ENCODE data around the gene DNAAF3.
A peak's percentile ranks its signal among the peaks of the same experiment; 100 is the strongest.
"Not testable (repeated sequence)": the region's sequence is repeated elsewhere in the genome, so short reads cannot be mapped to it uniquely, and the experiment has no call there.

The DNAAF3 gene

DNA sequence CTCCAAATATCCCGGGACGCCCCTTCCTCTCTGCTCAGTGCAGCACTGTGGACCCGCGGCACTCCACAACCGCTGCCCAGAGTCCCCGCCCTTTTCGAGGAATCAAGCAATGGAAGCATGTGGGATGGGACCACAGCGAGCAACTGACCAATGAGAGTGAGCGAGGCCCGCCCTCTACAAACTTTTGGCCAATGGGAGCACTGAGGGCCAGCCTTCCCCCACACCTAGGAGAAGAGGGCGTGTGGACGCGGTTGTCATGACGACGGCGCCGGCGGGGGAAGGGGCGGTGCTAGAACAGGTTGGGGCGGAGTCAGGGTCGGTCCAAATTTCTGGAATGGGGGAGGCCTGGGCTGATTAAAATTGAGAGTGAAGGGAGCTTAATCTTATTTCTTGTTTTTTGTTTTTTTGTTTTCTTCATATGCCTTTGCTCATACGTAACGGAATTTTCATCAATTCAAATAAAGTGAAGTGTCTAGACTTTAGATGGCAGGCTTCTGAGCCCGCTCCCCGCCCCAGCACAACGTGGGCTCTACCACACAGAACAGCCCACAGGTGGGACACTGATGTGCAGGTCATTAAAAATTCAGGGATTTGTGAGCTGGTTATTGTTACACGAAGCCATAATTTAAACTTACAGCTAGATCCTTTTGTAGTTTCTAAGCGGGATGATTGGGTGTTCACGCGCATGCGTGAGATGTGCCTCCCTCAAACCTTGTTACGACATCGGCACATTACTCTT, at the start of gene DNAAF3:
Gene DNAAF3 (minus strand): TSS at position 84 of the 739 bp plus-strand sequence. CDS start 200 bp downstream, outside the sequence.
- peak in 1 of 2 donors; percentile 41 for DNase-seq (ENCODE audit: low read depth in 2 of 2)

DNA sequence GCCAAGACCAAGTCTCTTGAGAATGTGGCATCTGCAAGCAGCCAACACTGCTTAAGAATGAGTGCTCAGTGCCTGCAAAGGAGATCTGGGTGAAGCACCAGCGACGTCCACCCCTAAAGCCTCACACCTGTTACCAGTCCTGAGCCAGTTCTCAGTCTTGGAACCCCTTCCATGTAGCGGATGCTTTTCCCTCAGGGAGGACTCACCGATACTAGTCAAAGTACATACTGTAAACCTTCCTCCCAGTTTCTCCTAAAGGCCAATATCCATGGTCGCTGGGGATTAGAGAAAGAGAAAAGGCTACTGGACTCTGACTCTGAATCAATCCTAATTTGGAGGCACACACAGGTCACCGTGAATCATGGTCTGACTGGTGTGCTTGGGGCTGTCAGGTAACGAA, 47.1 kb upstream of the DNAAF3 start:
- DNase-seq (ENCODE audit: low read depth in 2 of 2) = no peak

DNA sequence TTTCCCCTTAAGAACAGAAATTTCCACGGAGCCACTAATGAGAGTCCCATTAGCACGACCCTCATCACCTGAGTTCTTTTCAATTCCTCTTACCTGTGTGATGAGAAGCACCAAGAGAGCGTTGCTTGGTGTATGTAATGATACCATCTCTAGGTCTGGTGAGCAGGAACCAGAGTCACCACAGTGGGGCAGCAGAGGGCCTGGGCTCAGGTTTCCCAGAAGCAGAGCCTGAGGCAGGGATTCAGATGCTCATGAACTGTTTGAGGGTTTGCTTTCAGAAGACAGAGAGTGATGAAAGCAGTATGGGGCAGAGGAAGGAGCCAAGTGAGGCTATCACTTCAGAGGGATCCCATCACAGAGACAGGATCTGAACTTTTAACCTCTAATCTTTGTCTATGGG, 46.0 kb upstream of the DNAAF3 start:
- DNase-seq (ENCODE audit: low read depth in 2 of 2) = no peak

DNA sequence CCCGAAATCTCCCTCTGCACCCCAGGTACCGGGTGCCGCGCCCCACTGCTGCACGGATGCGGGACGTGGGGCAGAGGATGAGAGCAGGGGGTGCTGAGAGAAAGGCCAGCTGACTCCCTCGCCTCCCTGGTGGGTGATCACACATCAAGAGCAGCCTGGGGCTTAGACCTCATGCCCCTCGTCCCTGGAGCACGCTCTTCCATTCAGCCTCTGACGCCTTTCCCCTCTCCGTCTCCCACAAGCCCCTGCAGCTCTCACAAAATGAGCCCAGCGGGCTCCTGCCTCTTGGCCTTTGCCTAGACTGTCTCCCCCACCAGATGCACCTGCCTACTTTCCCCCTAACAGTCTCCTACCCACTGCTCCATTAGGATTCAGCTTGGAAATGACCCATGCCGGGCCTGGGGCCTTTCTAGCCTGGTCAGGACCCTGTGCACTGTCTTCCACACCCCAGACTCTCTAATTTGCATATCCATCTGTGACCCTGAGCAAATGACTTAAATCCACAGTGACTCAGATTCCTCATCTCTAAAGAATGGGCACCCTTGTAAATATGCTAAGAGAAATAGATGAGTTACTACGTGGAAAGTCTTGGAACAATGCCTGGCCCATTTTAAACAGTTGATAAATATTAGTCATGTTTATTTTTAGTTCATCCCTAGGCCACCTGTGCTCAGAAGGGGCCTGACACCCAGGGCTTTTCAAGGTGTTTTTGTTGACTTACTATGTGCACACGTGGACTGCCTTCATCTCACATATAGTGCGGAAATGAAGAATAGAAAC, 43.5 kb upstream of the DNAAF3 start:
- no peak for DNase-seq (ENCODE audit: low read depth in 2 of 2)

DNA sequence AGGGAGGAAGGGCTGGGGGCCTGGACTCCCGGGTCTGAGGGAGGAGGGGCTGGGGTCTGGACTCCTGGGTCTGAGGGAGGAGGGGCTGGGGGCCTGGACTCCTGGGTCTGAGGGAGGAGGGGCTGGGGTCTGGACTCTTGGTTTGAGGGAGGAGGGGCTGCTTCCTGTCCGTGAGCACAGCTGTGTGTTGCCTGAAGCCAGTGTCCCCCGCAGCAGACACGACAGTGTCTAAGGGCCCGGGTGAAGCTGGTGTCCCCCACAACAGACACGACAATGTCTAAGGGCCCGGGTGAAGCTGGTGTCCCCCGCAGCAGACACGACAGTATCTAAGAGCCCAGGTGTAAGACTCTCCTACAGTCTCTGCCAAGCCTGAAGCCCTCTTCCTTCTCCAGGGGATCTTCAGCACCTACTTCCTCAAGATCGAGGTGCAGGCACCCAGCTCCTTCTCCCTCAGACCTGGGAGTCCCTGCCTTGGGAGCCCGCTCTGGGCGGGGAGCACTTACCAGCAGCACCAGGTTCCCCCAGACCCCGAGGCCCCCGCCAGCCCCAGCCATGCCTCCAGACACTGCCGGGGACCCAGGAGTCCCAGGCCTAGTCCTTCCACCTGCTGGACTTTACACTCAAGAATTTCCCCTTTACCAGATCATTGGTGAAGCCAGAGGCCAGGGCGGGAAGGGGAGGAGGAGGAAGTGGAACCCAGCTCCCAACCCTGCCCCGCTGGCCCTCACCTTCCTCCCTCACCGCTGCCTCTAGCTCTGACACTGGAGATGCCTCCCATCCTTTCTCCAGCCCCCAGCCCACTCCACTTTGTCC, 42.7 kb upstream of the DNAAF3 start, which contains the start of gene PTPRH:
Gene PTPRH (minus strand): TSS at position 622 of the 813 bp plus-strand sequence. CDS start 68 bp downstream, at position 554.
- DNase-seq (ENCODE audit: low read depth in 2 of 2) = no peak

DNA sequence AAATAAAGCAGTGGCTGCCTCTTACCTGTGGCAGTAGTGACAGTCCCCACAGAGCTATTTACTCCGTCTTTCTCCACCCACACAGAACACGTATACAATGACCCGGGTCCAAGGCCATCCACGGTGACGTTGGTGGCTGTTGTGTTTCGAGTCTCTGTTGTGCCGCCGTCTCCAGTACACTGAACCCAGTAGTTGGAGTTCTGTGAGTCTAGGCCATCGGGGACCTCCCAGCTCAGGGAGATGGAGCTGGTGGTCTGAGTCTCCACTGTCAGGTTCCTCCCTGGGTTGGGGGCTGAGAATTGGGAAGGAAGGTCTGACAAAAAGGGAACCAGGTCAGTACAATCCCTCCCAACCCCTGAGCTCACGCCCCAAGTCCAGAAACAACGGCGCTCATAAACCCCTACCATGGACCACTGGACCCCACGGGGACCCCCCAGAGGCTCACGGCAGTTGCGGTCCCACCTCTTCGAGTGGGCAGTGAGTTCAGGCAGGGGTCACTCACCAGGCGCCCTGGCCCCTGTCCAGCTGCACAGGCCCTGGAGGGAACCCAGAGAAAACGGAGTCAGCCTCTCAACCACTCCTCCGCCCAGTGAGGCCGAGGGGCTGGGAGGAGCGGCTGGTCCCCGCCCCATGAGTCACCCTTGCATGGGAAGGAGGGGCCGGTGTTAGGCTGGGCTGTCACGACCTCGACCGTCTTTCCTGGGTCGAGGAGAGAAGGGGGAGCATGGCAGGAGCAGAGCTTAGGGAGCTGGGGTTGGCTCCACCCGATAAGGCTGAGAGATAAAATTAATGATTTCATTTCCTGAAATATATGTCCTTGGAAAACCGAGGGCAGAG, 40.5 kb upstream of the DNAAF3 start:
- no peak for DNase-seq (ENCODE audit: low read depth in 2 of 2)

DNA sequence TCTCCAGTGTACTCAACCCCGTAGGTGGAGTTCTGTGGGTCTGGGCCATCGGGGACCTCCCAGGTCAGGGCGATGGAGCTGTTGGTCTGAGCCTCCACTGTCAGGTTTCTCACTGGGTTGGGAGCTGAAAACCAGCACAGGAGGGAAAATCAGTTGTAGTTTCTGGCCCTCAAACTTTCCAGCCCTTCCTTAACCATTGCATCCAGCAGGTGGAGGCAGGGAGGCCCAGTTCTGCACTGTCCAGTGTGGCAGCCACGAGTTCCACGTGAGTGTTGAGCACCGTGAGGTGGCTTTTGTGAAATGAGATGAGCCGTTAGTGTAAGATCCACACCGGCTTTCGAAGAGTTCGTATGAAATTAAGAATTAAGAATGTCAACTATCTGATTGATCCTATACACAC, 35.8 kb upstream of the DNAAF3 start:
- DNase-seq (ENCODE audit: low read depth in 2 of 2) = not testable (repeated sequence)

DNA sequence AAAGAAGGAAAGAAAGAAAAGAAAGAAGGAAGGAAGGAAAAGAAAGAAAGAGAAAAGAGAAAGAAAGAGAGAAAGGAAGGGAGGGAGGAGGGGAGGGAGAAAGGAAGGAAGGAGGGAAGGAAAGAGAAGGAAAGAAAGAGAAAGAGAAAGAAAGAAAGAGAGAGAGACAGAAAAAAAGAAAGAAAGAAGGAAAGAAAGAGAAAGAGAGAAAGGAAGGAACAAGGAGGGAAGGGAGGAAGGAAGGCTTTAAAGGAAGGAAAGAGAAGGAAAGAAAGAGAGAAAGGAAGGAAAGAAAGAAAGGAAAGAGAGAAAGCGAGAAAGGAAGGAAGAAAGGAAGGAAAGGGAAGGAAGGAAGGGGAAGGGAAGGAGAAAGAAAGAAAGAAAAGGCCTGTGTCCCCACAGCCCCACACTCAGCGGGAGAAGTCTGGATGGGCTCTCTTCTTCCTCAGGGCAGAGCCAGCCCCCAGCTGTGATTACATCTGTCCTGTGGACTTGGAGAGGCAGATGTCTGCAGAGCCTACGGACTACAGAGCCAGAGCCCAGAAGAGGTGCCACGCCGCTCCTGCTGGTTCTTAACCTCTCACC, 33.3 kb upstream of the DNAAF3 start:
- DNase-seq (ENCODE audit: low read depth in 2 of 2) = no peak

DNA sequence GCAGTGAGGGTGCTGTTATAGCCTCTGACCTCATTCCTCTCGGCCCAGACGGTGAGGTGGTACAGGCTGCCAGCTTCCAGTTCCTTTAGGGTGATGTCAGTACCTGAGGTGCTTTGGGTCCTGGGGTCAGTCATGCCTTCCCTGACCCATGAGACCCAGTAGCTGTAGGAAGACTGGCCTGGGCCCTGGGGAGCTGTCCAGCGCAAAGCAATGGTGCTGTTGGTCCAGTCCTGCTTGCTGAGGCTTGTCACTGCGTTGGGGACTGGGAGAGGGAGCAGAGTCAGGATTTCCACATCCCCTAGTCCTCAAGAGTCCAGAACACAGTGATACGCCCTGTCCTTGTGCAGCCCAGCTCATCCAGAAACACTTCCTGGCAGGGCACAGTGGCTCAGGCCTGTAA, 32.2 kb upstream of the DNAAF3 start:
- DNase-seq (ENCODE audit: low read depth in 2 of 2) = no peak

DNA sequence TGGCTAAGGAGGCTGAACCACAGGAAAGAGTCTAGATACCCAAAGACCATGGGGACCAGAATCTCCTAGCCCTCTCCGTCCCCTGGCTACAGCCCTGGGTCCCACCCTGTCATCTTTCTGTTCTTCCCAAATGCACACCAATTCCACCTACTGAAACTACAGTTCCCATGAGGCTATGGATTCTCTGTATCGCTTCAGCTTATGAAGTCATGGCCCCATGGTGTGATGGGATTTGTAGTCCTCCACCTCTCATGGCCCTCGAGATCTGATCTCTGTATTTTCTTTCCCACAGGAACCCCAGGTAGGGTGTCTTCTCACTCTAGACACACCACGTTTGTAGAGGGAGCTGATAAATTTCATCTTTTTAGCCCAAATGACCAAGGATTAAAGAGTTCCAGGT, 31.1 kb upstream of the DNAAF3 start:
- no peak for DNase-seq (ENCODE audit: low read depth in 2 of 2)

DNA sequence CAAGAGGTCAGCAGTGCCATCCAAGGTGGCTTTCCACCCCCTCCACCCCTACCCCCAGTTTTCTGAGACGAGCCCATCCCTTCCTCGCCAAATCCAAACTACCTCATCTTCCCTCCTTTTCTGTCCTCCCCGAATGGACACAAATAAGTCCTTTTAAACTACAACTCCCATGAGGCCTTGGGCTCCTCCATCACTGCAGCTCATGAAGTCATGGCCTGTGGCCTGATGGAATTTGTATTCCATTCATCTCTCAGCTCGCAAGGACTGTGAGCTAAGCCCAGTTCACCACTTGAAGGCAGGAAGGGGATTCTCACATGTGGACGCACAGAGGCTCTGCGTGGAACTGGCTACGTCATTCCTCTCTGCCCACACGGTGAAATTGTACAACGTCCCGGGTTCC, 30.4 kb upstream of the DNAAF3 start:
- no peak for DNase-seq (ENCODE audit: low read depth in 2 of 2)

DNA sequence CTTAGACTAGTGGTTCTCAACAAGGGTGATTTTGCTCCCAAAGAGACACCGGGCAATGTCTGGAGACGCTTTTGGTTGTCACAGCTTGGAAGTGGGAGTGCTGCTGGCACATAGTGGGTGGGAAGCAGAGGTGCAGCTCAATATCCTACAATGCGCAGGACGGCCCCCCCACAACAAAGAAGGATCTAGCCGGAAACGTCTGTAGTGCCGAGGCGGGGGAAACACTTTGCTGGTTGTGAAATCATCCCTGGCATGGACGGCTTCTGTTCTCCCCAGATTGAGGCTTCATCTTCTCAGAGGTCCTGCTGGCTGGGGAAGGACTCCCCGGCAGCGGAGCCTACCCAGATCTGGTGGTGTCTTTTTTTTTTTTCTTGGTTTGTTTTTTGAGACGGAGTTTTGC, 27.1 kb upstream of the DNAAF3 start:
- DNase-seq (ENCODE audit: low read depth in 2 of 2) = no peak

DNA sequence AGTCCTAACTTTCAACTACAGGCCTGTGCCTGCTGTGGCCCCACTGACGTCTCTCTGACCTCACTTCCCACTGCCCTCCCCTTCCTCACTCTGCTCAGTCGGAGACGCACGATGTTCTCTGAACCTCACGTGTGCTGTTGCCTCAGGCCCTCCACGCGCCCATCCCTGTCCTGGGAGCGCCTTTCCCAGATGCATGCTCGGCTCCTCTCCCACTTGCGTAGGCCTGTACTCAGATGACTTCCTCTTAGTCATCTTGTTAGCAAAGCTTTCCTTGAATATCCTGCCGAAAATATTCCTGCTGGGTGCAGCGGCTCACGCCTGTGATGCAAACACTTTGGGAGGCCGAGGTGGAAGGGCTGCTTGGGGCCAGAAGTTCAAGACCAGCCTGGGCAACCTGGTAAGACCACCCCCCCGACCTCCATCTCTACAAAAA, 23.0 kb upstream of the DNAAF3 start:
- no peak for DNase-seq (ENCODE audit: low read depth in 2 of 2)

DNA sequence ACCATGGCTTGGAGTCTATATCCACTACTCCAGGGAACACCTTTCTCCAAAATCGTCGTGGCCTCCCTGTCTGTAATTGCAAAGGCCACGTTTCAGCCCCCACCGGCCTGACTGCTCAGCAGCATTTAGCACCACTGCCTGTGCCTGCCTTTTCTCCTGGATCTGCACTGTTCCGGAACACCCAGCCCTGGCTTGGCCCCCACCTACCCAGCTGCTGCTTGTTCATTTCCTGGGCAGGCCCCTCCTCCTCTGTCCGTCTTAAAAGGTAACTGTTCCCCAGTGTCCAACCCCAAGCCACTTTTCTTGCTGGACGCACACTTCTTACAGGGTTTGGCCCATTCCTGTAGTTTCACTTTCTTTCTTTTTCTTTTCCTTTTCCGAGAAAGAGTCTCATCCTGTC, 22.2 kb upstream of the DNAAF3 start:
- DNase-seq (ENCODE audit: low read depth in 2 of 2) = no peak

DNA sequence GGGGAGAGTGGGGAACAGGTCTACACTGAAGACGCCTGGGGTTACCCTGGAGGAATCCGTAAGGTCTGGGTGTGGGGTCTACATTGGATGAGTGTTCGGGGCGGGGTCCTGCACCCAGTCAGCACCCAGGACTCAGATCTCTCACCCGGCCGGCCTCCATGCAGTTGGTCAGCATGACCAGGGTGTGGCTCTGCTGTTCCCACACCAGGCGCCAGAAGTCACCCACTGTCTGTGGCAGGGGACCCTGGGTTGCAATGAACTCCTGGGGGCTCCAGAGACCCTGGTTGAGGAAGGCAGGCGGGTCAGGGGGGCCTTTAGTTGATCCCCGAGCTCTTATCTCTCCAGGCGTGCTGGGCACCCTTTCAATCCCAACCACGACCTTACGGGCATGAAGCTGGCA, 19.7 kb upstream of the DNAAF3 start:
- DNase-seq (ENCODE audit: low read depth in 2 of 2) = no peak

DNA sequence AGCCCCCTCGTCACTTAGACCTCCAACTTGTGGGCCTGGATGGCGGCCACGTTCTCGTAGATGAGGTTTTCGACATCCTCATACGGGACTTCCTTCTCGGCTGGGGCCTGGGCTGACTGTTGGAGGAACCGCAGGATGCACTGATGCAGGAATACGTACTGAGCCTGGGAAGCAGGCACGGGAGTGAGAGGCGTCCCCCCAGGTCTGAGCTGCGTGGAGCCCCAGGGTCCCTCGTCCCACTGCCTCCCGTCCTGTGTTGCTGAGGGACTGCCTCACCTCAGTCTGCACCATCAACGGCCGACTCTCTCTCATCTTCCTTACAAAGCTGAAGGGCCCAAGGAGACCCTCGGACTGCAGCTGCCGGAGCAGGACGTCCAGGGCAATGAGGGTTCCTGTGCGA, 15.3 kb upstream of the DNAAF3 start:
- DNase-seq (ENCODE audit: low read depth in 2 of 2) = no peak

DNA sequence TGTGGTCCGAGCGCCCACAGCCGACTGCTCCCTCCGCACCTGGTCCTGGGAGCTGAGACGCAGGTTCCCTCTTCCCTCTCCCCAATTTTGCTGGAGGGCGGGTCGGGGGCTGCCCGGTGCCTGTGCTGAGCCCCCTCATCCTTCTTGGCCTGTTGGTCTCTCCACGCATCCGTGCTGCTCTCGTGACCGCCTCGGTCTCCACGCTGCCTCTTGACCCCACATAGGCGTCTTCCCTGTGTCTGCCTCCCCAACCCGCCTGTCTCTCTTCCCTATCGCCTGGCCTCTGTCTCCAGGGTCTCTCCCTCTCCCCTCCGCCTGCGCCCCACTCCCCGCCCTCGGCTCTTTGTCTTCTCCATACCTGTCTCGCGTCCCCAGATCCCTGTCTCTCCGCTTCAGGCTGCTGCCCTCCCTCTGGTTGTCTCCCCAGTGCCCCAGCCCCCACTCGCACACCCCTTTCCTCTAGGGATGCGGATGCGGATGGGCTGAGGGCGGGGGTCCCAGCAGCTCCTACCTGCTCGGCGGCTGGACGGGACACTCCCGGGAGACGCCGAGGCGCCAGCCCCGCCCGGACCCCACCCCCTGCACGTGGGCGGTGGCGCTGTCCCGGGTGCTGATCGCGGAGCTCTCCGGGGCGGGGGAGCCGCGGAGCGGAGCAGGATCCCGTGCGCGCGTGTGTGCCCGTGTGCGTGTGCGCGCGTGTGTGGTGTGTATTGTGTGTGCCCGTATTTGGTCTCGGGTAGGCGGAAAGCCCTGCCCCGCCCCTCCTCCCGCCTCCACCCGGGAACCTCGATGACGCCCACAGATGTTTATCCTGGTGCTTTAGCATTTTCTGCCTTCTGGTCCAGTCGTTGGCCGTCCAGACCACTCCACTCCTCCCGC, 13.4 kb upstream of the DNAAF3 start, which contains the start of gene SYT5:
Gene SYT5 (minus strand): TSS at position 684 of the 879 bp plus-strand sequence. CDS start 1,248 bp downstream, outside the sequence.
- peak; percentile 16 to 35 for DNase-seq (ENCODE audit: low read depth in 2 of 2)

DNA sequence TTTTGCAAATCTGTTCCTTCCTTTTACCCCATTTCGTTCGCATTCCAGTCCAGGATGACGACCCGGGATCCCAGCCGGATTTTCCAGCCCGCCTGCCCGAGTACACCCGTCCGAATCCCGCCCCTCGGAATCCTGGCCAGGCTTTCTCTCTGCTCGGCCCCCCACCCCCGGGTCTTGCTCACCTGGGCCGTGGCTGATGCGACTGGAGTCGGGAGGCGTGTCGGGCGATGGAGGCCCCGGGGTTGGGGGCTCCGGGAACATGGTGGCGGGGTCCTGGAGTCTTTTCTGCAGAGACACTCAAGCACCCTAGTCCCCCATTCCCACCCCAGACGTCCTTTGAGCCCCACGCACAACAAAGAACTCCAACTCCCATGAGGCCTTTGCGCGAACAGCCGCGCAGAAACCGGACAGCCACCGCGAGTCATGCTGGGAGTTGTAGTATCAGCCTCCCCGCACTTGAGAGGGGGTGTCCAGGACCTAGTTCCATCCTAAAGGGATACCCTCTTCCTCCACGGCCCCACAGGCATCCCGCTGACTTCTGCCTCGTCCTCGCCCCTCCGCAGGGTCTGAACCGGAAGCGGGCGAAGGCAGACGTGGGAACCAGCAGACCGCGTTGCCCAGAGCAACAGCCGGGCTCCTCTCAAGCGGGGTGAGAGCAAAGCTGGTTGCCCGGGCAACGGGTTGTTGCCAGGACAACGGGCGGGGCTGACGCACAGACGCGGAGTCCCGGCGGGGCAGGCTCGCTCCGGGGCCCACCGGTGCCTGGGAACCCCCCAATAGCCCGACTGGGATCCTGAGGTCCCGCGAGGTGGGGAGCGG, 12.6 kb upstream of the DNAAF3 start:
- DNase-seq (ENCODE audit: low read depth in 2 of 2) = peak; percentile 88 to 90

DNA sequence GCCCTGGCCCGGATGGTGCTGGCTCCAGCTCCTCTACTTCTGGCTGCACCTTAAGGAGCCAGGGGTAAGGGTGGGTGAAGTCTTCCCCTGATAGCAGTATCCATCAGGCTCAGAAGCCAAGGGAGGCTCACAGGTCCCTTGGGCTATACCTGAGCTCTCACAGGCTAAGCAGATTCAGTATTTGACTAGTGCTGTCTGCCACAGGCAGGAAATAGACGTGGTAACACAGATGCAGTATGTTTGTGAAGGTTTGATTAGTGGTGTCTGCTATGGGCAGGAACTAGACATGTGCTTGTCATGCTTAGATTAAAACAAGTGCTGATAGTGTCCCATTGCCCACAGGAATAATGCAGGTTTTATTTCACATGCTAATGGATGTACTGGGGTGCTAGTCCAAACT, 9.7 kb upstream of the DNAAF3 start:
- DNase-seq (ENCODE audit: low read depth in 2 of 2) = no peak

Data from stimulated activated CD8-positive, alpha-beta memory T cell treated with anti-CD3 and anti-CD28 coated beads, Interleukin-2, amount 100 ng/mL, for 1 hour (primary cell).